Measurements from ENCODE around the gene ZGRF1.

- no peak for TF ChIP-seq EZH2 (IDR thresholded peaks at IDR 0.05; ENCODE audit: insufficient read depth, poor library complexity, severe bottlenecking)
- no peak for TF ChIP-seq EZH2phosphoT487 (IDR thresholded peaks at IDR 0.05; ENCODE audit: insufficient read depth, low read depth)
Measured at GRCh38 chr4:112563431-112564200, 73.1 kb downstream of the ZGRF1 start.
